GM21576 (cell line): ENCODE measurements around the gene AKNAD1.

Experiments
- ATAC-seq: cut with Tn5 transposase; IDR thresholded peaks from one replicate; pipeline ENCODE4 v1.9.1; 2021; ENCODE audit warnings: mild to moderate bottlenecking, moderate library complexity; ENCODE audit not compliant: unreplicated experiment

AKNAD1 gene

DNA sequence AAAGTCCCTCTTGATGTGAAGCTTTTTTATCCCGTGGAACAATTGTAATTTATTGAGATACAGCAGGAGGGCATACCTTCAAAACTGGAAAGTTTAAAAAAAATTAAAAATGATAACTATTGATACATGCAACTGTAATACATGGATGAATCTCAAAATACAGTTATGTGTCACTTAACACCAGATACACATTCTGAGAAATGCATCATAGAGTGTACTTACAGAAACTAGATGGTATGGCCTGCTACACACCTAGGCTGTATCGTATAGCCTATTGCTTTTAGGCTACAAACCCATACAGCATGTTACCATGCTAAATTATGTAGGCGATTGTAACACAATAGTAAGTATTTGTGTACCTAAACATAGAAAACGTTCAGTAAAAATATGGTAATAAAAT lies 7.1 kb upstream of the AKNAD1 start:
- ATAC-seq, result no peak

DNA sequence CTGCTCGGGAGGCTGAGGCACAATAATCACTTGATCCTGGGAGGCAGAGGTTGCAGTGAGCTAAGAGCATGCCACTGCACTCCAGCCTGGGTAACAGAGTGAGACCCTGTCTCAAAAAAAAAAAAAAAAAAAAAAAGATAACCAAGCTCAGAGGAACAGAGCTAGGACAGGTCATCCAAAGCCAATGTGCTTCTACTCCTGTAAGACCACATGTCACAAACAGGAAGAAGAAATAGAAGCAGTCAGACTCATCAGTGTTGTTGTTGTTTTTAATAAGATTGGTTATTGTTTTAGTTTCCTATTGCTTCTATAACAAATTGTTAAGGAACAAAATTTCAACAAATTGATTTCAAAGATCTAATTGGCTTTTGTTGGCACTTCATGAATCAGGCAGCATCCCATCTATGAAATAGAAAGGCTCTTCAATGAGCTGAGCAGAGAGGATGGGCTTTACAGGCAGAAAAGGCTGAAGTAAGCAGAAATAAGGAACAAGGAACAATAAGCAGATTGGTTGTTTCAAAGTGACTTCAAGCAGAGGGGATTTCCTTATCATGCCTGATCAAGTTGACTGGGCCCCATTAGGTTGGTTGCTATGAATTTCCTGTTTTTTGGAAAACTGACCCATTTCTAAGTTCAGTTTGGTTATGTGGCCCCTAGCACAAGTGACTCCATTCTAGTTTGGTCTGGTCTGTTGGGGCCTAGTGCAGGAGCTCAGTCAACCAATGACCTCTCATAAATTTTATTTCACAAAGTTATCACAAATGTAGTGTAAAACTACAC lies 6.0 kb upstream of the AKNAD1 start:
- no peak for ATAC-seq

DNA sequence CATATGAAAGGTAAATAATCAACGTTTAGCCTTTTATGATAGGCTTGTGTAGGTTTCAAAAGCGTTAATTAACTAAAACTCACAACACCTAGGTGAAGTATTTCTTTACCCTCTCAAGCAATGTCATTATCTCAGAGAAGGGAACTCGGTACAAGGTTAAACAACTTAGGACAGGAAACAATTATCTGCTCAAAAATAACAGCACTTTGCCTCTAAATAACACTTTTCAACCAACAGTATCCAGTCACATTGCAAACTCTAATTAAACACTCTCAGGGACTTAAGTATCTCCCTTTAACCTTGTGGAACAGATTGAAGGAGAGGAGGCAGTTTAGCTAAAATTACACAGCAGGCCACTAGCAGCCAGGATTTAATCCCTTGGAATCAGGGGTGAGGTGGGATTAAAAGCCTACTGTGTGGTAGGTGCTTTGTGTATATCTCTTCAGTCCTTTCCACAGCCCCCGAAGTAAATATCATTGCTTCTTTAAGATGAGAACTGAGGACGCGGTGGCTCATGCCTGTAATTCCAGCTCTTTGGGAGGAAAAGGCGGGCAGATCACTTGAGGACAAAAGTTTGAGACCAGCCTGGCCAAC lies 5.2 kb upstream of the AKNAD1 start:
- no peak for ATAC-seq

DNA sequence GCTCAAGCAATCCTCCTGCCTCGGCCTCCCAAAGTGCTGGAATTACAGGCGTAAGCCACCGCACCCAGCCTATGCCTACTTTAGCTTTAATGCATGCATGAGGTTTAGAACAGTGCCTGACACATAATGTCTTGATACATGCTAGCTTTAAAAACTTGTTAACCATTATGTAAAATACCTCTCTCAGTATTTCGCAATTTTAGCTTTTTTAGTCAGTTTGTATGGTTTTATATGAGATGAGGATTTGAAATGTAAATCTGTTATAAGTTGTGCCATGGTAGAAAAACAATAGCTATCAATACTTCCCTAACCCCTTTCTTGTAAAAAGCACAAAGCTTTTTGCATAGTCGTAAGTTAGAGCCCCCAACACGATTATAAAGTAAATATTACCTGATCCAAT lies 4.7 kb upstream of the AKNAD1 start:
- ATAC-seq, result no peak

DNA sequence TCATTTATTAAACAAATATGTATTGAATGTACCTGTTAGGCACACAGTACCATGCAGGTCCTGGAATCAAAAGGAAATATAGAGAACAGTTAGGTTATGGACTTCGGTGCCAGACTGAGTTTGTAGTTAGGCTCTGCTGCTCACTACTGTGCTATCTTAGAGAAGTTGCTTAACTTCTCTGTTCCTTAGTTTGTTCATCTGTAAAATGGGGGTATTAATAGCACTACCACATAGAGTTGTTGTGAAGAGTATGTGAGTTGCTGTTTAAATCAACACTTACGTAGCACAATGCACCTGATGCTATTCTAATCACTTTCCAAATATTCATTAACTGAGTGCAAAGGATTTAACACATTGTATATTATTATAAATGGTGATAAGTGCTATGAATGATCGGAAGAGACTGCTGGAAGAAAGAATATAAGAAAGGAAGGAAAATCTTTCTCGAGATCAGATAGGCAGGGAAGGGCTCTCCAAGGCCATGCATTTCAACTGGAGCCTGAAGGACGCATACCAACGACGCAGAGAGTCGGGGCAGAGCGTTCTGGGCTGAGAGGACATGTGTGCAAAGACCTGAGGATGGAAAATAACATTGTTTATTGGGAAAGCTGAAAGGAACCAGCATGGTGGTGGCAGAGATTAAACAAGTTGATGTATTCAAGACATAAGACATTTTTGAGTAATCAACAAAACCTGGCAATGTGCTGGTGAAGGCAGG lies 3.5 kb upstream of the AKNAD1 start:
- ATAC-seq, result no peak

DNA sequence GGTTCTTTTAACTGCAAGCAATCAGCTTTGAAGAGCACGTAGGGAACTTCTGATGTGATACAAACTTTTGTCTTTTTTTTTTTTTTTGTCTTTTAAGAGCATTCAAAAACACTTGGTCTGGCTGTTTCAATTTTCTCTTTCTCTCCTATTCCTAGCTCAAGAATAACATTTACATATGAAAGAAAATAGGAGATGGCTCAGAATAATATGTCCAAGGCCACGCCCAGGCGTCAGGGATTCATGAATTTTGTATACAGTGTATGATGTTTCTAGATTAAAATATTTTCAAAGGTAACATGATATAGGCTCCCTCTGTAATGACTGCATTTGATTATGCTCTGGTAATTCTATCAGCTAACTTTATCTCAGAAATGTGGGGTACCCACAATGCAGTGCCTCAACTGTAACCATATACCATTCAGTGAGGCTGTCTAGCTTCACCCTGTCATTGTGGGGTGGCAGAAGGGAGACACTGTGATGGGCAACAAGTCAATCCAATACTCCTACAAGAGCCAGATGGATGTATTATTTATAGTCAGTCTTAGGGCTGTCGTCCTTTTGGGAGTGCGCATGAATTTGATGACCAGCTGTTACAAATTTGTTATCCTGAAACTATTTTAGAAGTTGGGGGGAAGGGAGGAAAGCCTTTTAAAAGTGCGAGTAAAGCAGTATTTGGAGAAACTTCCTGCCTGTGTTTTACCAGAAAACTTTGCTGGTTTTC lies 1.5 kb upstream of the AKNAD1 start:
- no peak for ATAC-seq

DNA sequence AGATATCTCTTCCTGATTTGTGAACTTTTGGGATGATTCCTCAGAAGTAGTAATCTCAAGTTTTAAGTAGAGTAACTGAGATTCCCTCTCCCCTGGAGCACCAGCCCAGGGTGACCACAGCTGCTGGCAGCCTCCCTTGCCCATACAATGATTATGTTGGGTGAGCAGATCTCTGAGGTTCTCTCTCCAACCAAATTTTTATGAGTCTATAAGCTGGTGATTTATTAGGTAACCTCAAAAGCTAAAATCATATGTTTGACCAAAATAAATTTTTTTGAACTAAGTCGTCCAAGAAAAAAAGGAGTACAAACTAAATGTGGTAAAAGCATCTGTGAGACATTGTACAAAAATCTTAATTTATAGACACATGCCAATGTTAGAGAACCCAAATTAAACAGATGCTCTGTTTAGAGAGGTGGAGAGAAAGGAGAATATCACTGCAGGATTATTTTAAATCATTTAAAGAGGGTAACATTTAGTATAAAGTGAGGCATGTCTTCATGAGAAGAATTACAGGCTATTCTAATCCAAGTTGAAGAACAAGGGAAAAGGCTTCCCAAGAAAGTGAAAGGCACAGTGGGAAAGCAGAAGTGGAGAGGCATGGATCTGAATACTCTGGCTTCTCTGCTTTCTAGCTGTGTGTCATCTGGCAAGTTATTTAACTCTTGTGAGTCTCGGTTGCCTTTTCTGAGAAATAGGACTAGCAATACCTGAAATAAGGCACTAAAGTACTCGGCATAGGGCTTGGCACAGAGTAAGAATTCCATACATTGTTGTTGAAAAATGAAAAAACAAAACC lies 2.5 kb downstream of the AKNAD1 start:
- no peak for ATAC-seq

DNA sequence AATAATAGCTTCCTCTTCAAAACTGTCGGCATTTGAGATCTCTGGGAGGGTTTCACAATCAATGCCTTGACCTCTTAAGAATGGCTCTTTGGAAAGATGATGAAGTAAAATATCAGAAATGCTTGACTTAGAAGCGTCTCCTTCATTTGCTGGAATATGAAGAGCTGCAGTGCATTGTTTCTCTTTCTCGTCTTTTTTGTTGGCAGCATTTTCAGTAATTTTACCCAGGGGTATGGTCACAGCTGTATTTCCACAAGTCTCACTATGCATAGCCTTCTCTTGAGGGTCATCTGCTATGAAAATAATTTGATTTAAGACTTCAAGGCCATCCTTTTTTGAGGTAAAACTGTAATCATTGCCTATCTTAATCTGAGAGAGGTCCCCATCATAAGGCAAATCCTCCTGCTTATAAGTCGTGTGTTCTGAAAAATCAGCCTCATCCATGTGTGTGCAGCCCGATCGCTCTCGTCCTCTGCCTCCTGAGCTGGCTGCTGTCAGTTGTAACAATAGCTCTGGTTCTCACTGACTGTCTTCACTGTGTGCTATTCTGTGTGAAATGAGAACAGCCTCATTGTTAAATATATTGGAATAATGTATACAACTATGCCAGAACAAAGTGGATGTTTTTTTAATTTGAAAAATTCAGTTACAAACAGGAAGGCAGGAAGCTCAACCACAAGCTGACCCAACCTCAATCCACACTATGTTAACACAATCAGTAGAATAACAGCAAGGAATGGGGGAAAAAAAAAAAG lies 4.5 kb downstream of the AKNAD1 start:
- no peak for ATAC-seq

DNA sequence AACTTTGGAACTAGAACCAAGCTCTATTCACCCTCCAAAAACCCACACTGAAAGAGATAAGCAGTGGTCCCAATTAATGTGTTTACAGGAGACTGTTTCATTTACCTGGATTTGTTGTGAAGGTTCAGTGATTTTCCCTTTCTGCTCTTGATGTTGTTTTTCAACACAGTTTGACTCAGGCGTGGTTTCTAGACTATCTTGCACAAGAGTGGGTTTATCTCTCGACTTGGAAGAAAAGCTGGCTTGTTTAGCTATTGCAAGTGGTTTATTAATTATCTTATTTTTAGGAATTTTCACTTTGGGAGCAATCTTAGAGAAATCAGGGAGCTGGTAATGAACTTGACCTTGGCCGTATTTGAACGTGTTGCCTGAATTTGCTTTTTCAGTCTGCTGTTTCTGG lies 5.3 kb downstream of the AKNAD1 start:
- ATAC-seq, result no peak

DNA sequence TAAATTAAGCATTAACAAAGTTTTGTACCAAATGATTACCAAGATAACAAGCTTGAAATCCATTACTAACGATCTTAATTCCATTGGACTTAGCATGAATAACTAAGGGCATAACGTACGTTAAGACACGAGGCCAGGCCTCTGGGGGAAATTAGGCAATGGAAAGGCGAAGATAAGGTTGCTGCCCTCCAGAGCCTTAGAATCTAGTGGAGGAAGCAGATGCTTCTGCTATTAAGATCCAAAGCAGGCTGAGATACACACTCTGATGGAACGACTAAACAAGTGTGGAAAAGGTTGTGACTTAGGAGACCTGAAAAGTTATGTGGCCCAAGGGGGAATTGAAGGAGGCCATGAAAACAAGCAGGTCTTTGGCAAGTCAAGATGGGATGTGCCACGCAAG lies 6.0 kb downstream of the AKNAD1 start:
- ATAC-seq, result no peak

DNA sequence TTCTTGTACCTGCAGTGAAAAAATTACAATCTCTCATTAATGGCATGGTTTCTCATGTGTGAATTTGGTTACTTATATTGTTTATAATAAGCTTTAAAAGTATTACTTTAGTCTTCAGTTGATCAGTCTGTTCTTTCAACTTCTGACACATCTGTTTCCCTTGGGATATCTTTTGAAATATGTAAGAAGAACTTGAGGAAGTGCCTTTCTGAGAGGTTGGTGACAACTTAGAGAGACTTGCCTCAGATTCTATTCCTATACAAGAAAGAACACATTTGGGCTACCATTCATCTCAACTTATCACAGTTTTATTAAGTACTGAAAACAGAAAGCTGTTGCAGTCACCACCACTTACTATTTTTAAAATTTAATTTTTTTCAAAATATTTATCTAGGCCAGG lies 8.1 kb downstream of the AKNAD1 start:
- no peak for ATAC-seq

DNA sequence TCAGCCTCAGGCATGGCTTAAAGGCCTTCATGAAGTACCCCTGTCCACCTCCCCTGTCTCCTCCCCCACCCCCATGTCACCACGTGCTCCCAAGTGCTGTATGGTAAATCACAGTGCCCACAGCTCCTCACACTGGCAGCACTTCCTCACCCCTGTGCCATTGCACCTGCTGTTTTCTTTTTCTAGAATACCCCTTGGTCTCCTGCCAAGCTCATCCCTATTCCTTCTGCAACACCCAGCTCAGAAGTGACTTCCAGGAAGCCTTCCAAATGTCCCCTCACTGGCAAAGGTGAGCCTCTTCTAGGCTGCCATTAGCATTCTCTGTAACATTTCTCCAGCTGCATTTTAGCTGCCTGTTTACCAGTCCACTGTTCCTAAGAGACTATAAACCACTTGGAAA lies 9.4 kb downstream of the AKNAD1 start:
- ATAC-seq, result no peak

DNA sequence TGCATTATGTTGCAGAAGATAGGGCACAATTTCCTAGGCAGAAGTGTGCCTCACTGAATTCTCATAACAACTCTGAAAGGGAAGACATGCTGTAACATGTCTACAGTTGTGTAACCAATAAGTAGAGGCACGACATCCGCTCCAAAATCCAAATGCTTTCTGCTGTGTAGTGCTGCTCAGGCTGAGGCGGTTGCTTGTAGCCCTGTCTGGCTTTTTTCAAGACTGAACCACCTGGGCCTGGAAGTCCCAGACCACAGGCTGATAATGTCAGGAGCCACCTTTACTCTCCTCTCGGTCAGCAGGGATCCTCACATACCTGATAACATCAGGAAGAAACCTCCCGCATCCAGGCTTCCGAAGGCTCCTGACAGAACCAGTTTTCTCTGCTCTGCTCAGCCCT lies 10.9 kb downstream of the AKNAD1 start:
- ATAC-seq, result no peak

DNA sequence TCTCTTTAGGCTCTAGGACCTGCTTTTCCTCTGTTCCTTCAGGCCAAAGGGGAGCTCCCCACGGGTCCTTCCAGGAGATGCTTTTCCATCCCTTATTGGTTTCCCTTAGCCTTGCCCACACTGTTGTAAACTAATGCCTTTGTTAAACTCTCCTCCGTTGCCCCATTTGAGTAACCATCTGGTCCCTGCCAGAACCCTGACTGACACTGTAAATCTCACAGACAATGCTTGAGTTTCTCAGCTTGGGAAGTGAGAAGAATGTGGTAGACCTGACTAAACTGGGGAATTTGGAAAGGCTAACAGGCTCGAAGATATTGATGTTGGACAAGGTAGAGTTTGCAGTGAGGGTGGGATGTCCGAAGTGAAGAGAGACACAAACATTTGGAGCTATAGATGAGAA lies 11.4 kb downstream of the AKNAD1 start:
- no peak for ATAC-seq

DNA sequence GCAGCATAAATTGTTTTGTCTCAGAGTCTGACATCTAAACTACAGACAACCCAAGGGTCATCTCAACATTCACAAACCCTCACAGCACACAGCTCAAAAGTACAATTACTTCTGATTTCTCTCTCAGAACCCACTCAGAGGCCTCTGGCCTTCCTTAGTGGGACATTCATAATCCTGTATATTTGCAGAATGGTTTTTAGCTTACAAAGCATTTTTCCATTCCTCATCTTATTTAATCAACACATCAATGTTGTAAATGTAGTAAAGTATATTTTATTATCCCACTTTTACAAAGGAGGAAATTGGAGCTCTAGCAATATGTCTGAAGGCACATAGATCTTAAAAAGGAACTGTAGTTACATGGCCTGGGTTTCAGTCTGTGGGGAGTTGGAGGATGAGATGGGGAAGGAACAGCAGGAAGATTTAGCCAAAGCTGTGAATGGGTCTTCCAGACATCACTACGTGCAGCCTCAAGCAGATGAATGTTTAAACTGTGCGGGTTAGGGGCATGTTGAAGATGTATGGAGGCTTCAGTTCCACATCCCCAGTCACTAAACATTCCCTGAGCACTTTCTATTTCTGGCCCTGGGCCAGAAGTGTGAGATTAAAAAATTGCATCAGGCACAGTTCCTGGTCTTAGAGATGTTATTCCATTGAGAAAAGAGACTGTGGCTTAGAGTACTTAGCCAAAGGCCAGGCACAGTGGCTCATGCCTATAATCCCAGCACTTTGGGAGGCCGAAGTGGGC lies 13.3 kb downstream of the AKNAD1 start:
- ATAC-seq, result no peak

DNA sequence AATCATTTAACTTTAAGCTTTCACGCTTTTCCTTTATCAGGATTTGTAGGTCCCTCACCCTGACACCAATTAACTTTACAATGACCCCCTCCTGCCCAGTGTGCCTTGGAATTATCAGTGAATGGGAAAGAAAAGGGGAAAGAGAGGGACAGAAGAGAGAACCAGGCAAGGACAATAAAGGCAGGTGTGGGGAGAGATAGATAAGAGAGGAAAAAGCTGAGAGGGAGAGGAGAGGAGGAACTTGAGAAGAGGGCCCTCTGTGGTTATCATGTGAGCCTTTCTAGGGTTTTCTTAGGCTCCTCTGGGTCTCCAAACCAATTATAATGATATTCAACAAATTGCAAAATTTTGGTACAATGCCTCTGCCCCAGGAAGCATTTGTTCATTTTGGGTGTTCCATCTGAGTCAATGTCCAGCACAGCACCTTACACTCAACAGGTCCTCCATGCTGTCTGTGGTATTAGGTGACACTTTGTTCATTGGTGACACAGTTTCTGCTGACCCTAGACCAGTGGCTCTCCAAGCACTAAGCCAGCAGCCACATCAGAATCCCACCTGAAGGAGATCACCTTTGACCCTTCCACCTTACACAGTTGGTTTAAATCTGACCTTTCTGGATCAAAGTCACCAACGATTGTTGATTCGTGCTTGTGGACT lies 14.2 kb downstream of the AKNAD1 start:
- no peak for ATAC-seq

DNA sequence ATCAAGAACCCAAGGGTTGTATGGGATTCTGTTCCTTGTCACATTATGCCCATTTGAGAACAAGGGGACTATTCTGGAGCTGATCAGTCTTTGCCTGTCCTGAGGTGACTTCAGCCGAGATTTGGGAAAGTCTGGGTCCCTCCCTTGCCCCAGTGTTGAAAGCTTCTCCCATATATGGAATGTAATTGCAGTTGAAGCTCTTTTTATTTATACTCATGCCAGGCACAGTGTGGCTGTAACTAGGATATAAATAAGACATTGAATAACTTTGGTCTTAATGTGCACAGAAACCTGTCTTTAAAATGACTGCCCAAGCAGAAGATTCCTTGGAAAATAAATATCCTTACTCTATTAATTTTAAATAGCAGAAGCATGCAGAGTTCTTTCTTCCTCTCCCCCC lies 15.2 kb downstream of the AKNAD1 start:
- ATAC-seq, result no peak

DNA sequence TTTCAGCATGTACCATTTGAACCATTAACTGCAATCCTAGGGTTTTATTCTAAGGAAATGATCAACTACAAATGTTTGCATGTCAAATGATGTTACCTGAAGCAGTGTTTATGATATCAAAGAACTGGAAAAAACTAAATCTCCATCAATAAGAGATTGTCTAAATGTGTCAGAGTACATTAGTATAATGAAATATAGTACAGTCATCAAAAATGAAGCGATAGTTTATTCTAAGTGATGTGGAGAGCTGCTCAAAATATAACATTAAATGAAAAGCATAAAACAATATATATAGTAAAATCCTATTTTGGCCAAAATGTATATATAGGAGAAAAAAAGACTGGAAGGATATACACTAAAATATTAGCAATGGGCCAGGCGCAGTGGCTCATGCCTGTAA lies 24.0 kb downstream of the AKNAD1 start:
- ATAC-seq, result no peak

DNA sequence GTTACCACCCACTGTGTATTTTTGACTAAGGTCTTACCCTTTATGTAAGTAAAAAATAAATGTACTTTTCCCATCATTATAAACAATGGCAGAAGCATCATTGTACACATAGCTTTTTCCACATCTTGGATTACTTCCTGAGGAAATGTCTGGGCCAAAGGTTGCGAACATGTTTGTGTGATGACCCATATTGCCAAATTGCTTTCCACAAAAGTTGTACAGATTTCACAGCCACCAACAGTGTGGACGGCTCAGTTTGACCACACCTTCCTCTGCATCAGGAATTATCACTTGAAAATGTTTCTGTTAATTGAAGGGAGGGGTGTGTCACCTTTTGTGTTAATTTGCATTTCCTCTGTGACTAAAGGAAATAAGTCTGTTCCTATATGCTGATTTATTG lies 25.7 kb downstream of the AKNAD1 start:
- ATAC-seq, result no peak
